ENCODE measurements around the gene ANGEL1.

The ANGEL1 gene, protein sequence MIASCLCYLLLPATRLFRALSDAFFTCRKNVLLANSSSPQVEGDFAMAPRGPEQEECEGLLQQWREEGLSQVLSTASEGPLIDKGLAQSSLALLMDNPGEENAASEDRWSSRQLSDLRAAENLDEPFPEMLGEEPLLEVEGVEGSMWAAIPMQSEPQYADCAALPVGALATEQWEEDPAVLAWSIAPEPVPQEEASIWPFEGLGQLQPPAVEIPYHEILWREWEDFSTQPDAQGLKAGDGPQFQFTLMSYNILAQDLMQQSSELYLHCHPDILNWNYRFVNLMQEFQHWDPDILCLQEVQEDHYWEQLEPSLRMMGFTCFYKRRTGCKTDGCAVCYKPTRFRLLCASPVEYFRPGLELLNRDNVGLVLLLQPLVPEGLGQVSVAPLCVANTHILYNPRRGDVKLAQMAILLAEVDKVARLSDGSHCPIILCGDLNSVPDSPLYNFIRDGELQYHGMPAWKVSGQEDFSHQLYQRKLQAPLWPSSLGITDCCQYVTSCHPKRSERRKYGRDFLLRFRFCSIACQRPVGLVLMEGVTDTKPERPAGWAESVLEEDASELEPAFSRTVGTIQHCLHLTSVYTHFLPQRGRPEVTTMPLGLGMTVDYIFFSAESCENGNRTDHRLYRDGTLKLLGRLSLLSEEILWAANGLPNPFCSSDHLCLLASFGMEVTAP

GRCh38 chr14:76812422-76813383, at the start of gene ANGEL1:
Gene ANGEL1, minus strand, starts transcription at chr14:76812882. Its CDS starts 55 bp downstream, at chr14:76812827.
- no peaks in the 10 kb centered on the region for H3K9me3 ChIP-seq (ENCODE audit: low read length)
- peaks cover 17% of the 10 kb centered on the region; the same call in 1 of the 2 replicates for H3K36me3 ChIP-seq (ENCODE audit: insufficient read depth, low read length)
- no peak for TF ChIP-seq EZH2 (IDR thresholded peaks at IDR 0.05; ENCODE audit: borderline replicate concordance, low read length)
- TF ChIP-seq CTCF (IDR thresholded peaks at IDR 0.05; ENCODE audit: low read length): no peak
- no peaks in the 10 kb centered on the region for H3K9me2 ChIP-seq (ENCODE audit: low read depth, low read length)
- 0 out of 2 replicates have a peak, but pooled peaks cover 3% of the 10 kb centered on the region for H3K27me3 ChIP-seq (ENCODE audit: insufficient read depth, low read length)
- peaks cover 23% of the 10 kb centered on the region for H3K4me1 ChIP-seq (ENCODE audit: insufficient read depth, low read length, severe bottlenecking)
- no peaks in the 10 kb centered on the region for H3F3A ChIP-seq (ENCODE audit: insufficient read depth, low read length)
- H3K27ac ChIP-seq (ENCODE audit: low read depth, low read length, poor library complexity, severe bottlenecking): peak within 1 kb of the TSS; percentile 62
- H4K20me1 ChIP-seq (ENCODE audit: insufficient read depth, low read length): no peaks in the 10 kb centered on the region
- H3K4me3 ChIP-seq (ENCODE audit: low read depth, low read length, poor library complexity, severe bottlenecking): peak within 1 kb of the TSS; percentile 88
- H2AFZ ChIP-seq (ENCODE audit: low read length): peak within 1 kb of the TSS; percentile 95
- peak within 1 kb of the TSS; percentile 99 for H3K4me2 ChIP-seq (ENCODE audit: low read length)
- peak within 1 kb of the TSS; percentile 89 for H3K9ac ChIP-seq (ENCODE audit: low read length)
- H3K79me2 ChIP-seq (ENCODE audit: insufficient read depth, low read length): no peaks in the 10 kb centered on the region

DNA sequence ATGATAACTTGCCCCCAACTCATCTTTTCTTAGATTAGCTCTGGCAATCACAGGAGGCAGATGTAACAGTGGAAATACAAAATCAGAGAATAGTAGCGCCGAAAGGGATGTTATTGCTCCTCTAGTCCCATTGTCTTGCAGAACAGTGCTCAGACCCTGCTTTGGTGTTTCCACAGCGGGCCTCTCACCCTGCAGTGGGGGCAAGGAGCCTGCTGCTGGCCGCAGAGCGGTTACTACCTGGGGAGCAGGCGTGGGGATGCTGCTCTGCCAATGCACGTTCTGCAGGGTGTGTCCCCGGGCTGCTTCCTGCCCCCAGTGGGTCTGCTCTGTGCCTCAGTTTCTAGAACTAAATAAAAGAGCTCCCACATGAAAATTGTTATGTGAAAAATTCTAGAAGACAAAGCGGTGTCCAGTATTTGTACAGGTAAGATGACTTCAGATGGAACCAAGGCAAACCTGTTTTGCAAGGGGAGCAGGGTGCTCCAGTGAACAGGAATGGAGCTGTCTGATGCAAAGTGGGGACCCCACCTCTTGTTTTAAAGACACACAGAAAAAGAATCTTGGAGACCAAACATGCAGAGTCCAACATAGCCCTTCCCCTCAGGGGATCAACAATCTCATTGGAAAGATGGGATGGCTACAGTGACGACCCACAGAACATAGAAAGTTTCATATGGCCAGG, 49.0 kb upstream of the ANGEL1 start:
- Histone ChIP-seq H3K9me3 (ENCODE audit: low read length) (no peaks in the 10 kb centered on the region), H3K4me3 (ENCODE audit: low read depth, low read length, poor library complexity, severe bottlenecking) (no peak overlapping the region), H4K20me1 (ENCODE audit: insufficient read depth, low read length) (no peaks in the 10 kb centered on the region), H2AFZ (ENCODE audit: low read length) (no peak overlapping the region), H3K9me2 (ENCODE audit: low read depth, low read length) (no peaks in the 10 kb centered on the region), H3K4me1 (ENCODE audit: insufficient read depth, low read length, severe bottlenecking) (no peaks in the 10 kb centered on the region), H3K4me2 (ENCODE audit: low read length) (no peak overlapping the region), H3F3A (ENCODE audit: insufficient read depth, low read length) (no peaks in the 10 kb centered on the region), H3K36me3 (ENCODE audit: insufficient read depth, low read length) (no peaks in the 10 kb centered on the region), H3K27ac (ENCODE audit: low read depth, low read length, poor library complexity, severe bottlenecking) (no peak overlapping the region), H3K27me3 (ENCODE audit: insufficient read depth, low read length) (0 out of 2 replicates have a peak, but pooled peaks cover 7% of the 10 kb centered on the region), H3K79me2 (ENCODE audit: insufficient read depth, low read length) (no peaks in the 10 kb centered on the region), H3K9ac (ENCODE audit: low read length) (no peak overlapping the region)
- no peak for TF ChIP-seq CTCF (IDR thresholded peaks at IDR 0.05; ENCODE audit: low read length)
- TF ChIP-seq EZH2 (IDR thresholded peaks at IDR 0.05; ENCODE audit: borderline replicate concordance, low read length): no peak

- no peak overlapping the region for H3K27ac ChIP-seq (ENCODE audit: low read depth, low read length, poor library complexity, severe bottlenecking)
- H3K27me3 ChIP-seq (ENCODE audit: insufficient read depth, low read length): peaks cover 2% of the 10 kb centered on the region; the same call in 1 of the 2 replicates
- no peaks in the 10 kb centered on the region for H3K9me3 ChIP-seq (ENCODE audit: low read length)
- no peak overlapping the region for H3K4me3 ChIP-seq (ENCODE audit: low read depth, low read length, poor library complexity, severe bottlenecking)
- no peaks in the 10 kb centered on the region for H3K36me3 ChIP-seq (ENCODE audit: insufficient read depth, low read length)
- H3F3A ChIP-seq (ENCODE audit: insufficient read depth, low read length): no peaks in the 10 kb centered on the region
- H3K9ac ChIP-seq (ENCODE audit: low read length): no peak overlapping the region
- H4K20me1 ChIP-seq (ENCODE audit: insufficient read depth, low read length): no peaks in the 10 kb centered on the region
- no peaks in the 10 kb centered on the region for H3K9me2 ChIP-seq (ENCODE audit: low read depth, low read length)
- no peak for TF ChIP-seq EZH2 (IDR thresholded peaks at IDR 0.05; ENCODE audit: borderline replicate concordance, low read length)
- TF ChIP-seq CTCF (IDR thresholded peaks at IDR 0.05; ENCODE audit: low read length): no peak
- no peaks in the 10 kb centered on the region for H3K4me1 ChIP-seq (ENCODE audit: insufficient read depth, low read length, severe bottlenecking)
- H2AFZ ChIP-seq (ENCODE audit: low read length): no peak overlapping the region
- no peak overlapping the region for H3K4me2 ChIP-seq (ENCODE audit: low read length)
- H3K79me2 ChIP-seq (ENCODE audit: insufficient read depth, low read length): no peaks in the 10 kb centered on the region
Measured at GRCh38 chr14:76856769-76857168, 44.1 kb upstream of the ANGEL1 start.

Data from OCI-LY1 (cell line).